GM19397 (cell line): ENCODE measurements around the gene PLPP7.
"Not testable (repeated sequence)": the region's sequence is repeated elsewhere in the genome, so short reads cannot be mapped to it uniquely, and the experiment has no call there.

Experiments used
- ATAC-seq: cut with Tn5 transposase; IDR thresholded peaks from one replicate; pipeline ENCODE4 v1.9.1; 2021; ENCODE audit warnings: mild to moderate bottlenecking, moderate library complexity; ENCODE audit not compliant: unreplicated experiment

The PLPP7 gene

GRCh38 chr9:131289301-131290035 lies at the start of gene PLPP7:
Gene PLPP7 (plus strand): TSS chr9:131289723. CDS start chr9:131289998, 275 bp downstream.
- ATAC-seq, result no peak

- ATAC-seq, result no peak
These were observed 49.2 kb upstream of the PLPP7 start for GRCh38 chr9:131240047-131240921.

- ATAC-seq, result not testable (repeated sequence)
These were observed 45.2 kb upstream of the PLPP7 start for GRCh38 chr9:131244331-131244730.

- ATAC-seq, result no peak
These were observed 42.9 kb upstream of the PLPP7 start for GRCh38 chr9:131246618-131247017.

GRCh38 chr9:131252120-131252519 lies 37.4 kb upstream of the PLPP7 start:
- peak; percentile 1 for ATAC-seq

GRCh38 chr9:131253891-131254491 lies 35.5 kb upstream of the PLPP7 start:
- no peak for ATAC-seq

- no peak for ATAC-seq
These were observed 34.9 kb upstream of the PLPP7 start for GRCh38 chr9:131254626-131255025.

GRCh38 chr9:131255676-131256197 lies 33.8 kb upstream of the PLPP7 start:
- no peak for ATAC-seq

GRCh38 chr9:131257266-131258025 lies 32.1 kb upstream of the PLPP7 start:
- ATAC-seq, result no peak

GRCh38 chr9:131258186-131258585 lies 31.3 kb upstream of the PLPP7 start:
- no peak for ATAC-seq

GRCh38 chr9:131258698-131259431 lies 30.7 kb upstream of the PLPP7 start:
- ATAC-seq, result no peak

GRCh38 chr9:131259432-131259898 lies 30.1 kb upstream of the PLPP7 start:
- ATAC-seq, result no peak

GRCh38 chr9:131259916-131260597 lies 29.5 kb upstream of the PLPP7 start:
- ATAC-seq, result no peak

- ATAC-seq, result no peak
These were observed 28.6 kb upstream of the PLPP7 start for GRCh38 chr9:131260751-131261452.

GRCh38 chr9:131262327-131263032 lies 27.0 kb upstream of the PLPP7 start:
- ATAC-seq, result no peak

GRCh38 chr9:131263033-131263343 lies 26.5 kb upstream of the PLPP7 start:
- not testable (repeated sequence) for ATAC-seq

GRCh38 chr9:131263701-131264100 lies 25.8 kb upstream of the PLPP7 start:
- no peak for ATAC-seq

GRCh38 chr9:131264231-131264630 lies 25.3 kb upstream of the PLPP7 start:
- ATAC-seq, result no peak
